ENCODE measurements around the gene PLEKHG5. TPM values are rescaled to one million over a fixed set of nuclear protein-coding genes. Genes with fewer than 3 reads are reported as not detected.
"Not testable (repeated sequence)": the region's sequence is repeated elsewhere in the genome, so short reads cannot be mapped to it uniquely, and the experiment has no call there.

PLEKHG5 gene
- total and polyA plus RNA-seq, 4 experiments from 2014 or later, result 1.7 to 11.8 (median 6.2) TPM

GRCh38 chr1:6447818-6448748, 43.4 kb downstream of the PLEKHG5 start:
- peak in 4 of 5 donors; percentile 61 to 80 (median 62) for DNase-seq
- CTCF ChIA-PET (ENCODE audit: partially characterized antibody), result interaction anchor here (0.9 to 5.7 kb wide), 9 partner anchors 9 to 38 kb away, joined by 3 to 53 read pairs (median 9); partner anchors contain the start of gene TNFRSF25
- Histone ChIP-seq H3K4me3 (ENCODE audit: low read length in 2 of 2) (peak overlapping the region in 1 of 2 donors; percentile 32), H3K27me3 (ENCODE audit: insufficient read depth, low read length) (peaks cover 11% of the 10 kb centered on the region), H3K9me3 (ENCODE audit: control insufficient read depth in 1 of 2, low read length in 2 of 2) (no peaks in the 10 kb centered on the region), H3K27ac (ENCODE audit: low read depth, low read length) (no peak overlapping the region), H3K4me1 (ENCODE audit: insufficient read depth, low read length) (peaks cover 32% of the 10 kb centered on the region), H3K36me3 (ENCODE audit: insufficient read depth, low read length) (no peaks in the 10 kb centered on the region)
- intact Hi-C loops (cut with micrococcal nuclease), result loop anchor here (1.0 kb wide), 1 partner anchor 27 kb away; no protein-coding TSS in a partner anchor
- H3K4me1 Mint-ChIP-seq, result peaks cover 13 to 32% (median 21%) of the 10 kb centered on the region in 4 donors
- peaks cover 0 to 1% (median 0%) of the 10 kb centered on the region in 8 donors for H3K9me3 Mint-ChIP-seq
- H3K36me3 Mint-ChIP-seq, result no peaks in the 10 kb centered on the region
- POLR2A ChIA-PET (ENCODE audit: partially characterized antibody), result interaction anchor here (0.8 to 18.5 kb wide), 4 partner anchors 12 to 43 kb away, joined by 3 to 390 read pairs (median 6); partner anchors contain the start of genes PLEKHG5 and TNFRSF25
- H3K4me3 Mint-ChIP-seq, result peak overlapping the region; percentile 58 to 77 (median 68)
- peaks cover 20 to 27% of the 10 kb centered on the region in 2 donors for H3K27me3 Mint-ChIP-seq
- H3K27ac Mint-ChIP-seq, result peak overlapping the region in 4 of 7 donors; percentile 2 to 66 (median 32)

- peaks cover 0 to 1% (median 0%) of the 10 kb centered on the region in 8 donors for H3K9me3 Mint-ChIP-seq
- H3K4me1 Mint-ChIP-seq, result peaks cover 13 to 31% (median 20%) of the 10 kb centered on the region in 4 donors
- H3K27ac Mint-ChIP-seq, result peak overlapping the region in 3 of 7 donors; percentile 2 to 66 (median 50)
- H3K36me3 Mint-ChIP-seq, result no peaks in the 10 kb centered on the region
- H3K27me3 Mint-ChIP-seq, result peaks cover 20 to 25% of the 10 kb centered on the region in 2 donors
- Histone ChIP-seq H3K36me3 (ENCODE audit: insufficient read depth, low read length) (no peaks in the 10 kb centered on the region), H3K9me3 (ENCODE audit: control insufficient read depth in 1 of 2, low read length in 2 of 2) (no peaks in the 10 kb centered on the region), H3K4me3 (ENCODE audit: low read length in 2 of 2) (peak overlapping the region in 1 of 2 donors; percentile 32), H3K4me1 (ENCODE audit: insufficient read depth, low read length) (peaks cover 32% of the 10 kb centered on the region), H3K27ac (ENCODE audit: low read depth, low read length) (no peak overlapping the region), H3K27me3 (ENCODE audit: insufficient read depth, low read length) (peaks cover 11% of the 10 kb centered on the region)
- peak in 1 of 5 donors; percentile 26 for DNase-seq
- H3K4me3 Mint-ChIP-seq, result peak overlapping the region; percentile 58 to 77 (median 68)
- intact Hi-C loops (cut with micrococcal nuclease), result loop anchor here (1.0 kb wide), 1 partner anchor 28 kb away; no protein-coding TSS in a partner anchor
- ChIA-PET POLR2A (ENCODE audit: partially characterized antibody) (interaction anchor here (1.2 to 18.5 kb wide), 3 partner anchors 13 to 44 kb away, joined by 3 to 390 read pairs (median 8); partner anchors contain the start of genes PLEKHG5 and TNFRSF25), CTCF (ENCODE audit: partially characterized antibody) (interaction anchor here (0.9 to 5.7 kb wide), 7 partner anchors 10 to 39 kb away, joined by 3 to 53 read pairs (median 9); partner anchors contain the start of gene TNFRSF25)
Observed at GRCh38 chr1:6447016-6447817, 44.2 kb downstream of the PLEKHG5 start.

- peak overlapping the region in 6 of 8 donors; percentile 41 to 69 (median 58) for H3K4me3 Mint-ChIP-seq
- intact Hi-C loops (cut with micrococcal nuclease), result loop anchor here (1.0 kb wide), 1 partner anchor 29 kb away; no protein-coding TSS in a partner anchor
- POLR2A ChIA-PET (ENCODE audit: partially characterized antibody), result interaction anchor here (2.0 to 18.5 kb wide), 2 partner anchors 13 to 44 kb away, joined by 8 to 390 read pairs; partner anchors contain the start of genes PLEKHG5 and TNFRSF25
- H3K27ac Mint-ChIP-seq, result no peak overlapping the region
- H3K36me3 Mint-ChIP-seq, result no peaks in the 10 kb centered on the region
- CTCF ChIA-PET (ENCODE audit: partially characterized antibody), result interaction anchor here (1.2 to 2.6 kb wide), 4 partner anchors 13 to 40 kb away, joined by 3 to 9 read pairs (median 8); partner anchors contain the start of gene TNFRSF25
- Histone ChIP-seq H3K27ac (ENCODE audit: low read depth, low read length) (no peak overlapping the region), H3K9me3 (ENCODE audit: control insufficient read depth in 1 of 2, low read length in 2 of 2) (no peaks in the 10 kb centered on the region), H3K4me3 (ENCODE audit: low read length in 2 of 2) (no peak overlapping the region), H3K27me3 (ENCODE audit: insufficient read depth, low read length) (peaks cover 11% of the 10 kb centered on the region), H3K4me1 (ENCODE audit: insufficient read depth, low read length) (peaks cover 32% of the 10 kb centered on the region), H3K36me3 (ENCODE audit: insufficient read depth, low read length) (no peaks in the 10 kb centered on the region)
- DNase-seq, result no peak
- H3K4me1 Mint-ChIP-seq, result peaks cover 13 to 31% (median 20%) of the 10 kb centered on the region in 4 donors
- H3K9me3 Mint-ChIP-seq, result peaks cover 0 to 1% (median 0%) of the 10 kb centered on the region in 8 donors
- H3K27me3 Mint-ChIP-seq, result peaks cover 20 to 25% of the 10 kb centered on the region in 2 donors
Observed at GRCh38 chr1:6446665-6447015, 44.8 kb downstream of the PLEKHG5 start.

- H3K27ac Mint-ChIP-seq; H3K4me3 ChIP-seq (ENCODE audit: low read length in 2 of 2); H3K36me3 Mint-ChIP-seq; H3K27ac ChIP-seq (ENCODE audit: low read depth, low read length); intact Hi-C loops (cut with micrococcal nuclease); H3K9me3 Mint-ChIP-seq; H3K9me3 ChIP-seq (ENCODE audit: control insufficient read depth in 1 of 2, low read length in 2 of 2); H3K36me3 ChIP-seq (ENCODE audit: insufficient read depth, low read length); DNase-seq: not testable (repeated sequence)
- POLR2A ChIA-PET (ENCODE audit: partially characterized antibody), result interaction anchor here (18.5 kb wide), 1 partner anchor 14 kb away, joined by 390 read pairs; the partner anchor contains the start of gene TNFRSF25
- Mint-ChIP-seq H3K27me3 (peaks cover 23 to 25% of the 10 kb centered on the region in 2 donors), H3K4me3 (peak overlapping the region in 3 of 8 donors; percentile 39 to 68 (median 46)), H3K4me1 (peaks cover 13 to 31% (median 20%) of the 10 kb centered on the region in 4 donors)
- H3K27me3 ChIP-seq (ENCODE audit: insufficient read depth, low read length), result peaks cover 11% of the 10 kb centered on the region
- CTCF ChIA-PET (ENCODE audit: partially characterized antibody), result interaction anchor here (0.8 to 2.0 kb wide), 6 partner anchors 8 to 30 kb away, joined by 3 to 9 read pairs (median 4); partner anchors contain the start of gene TNFRSF25
- H3K4me1 ChIP-seq (ENCODE audit: insufficient read depth, low read length), result peaks cover 34% of the 10 kb centered on the region
Observed at GRCh38 chr1:6445929-6446328, 45.5 kb downstream of the PLEKHG5 start.

GRCh38 chr1:6445062-6445763, 46.3 kb downstream of the PLEKHG5 start:
- ChIA-PET POLR2A (ENCODE audit: partially characterized antibody) (interaction anchor here (18.5 kb wide), 1 partner anchor 15 kb away, joined by 390 read pairs; the partner anchor contains the start of gene TNFRSF25), CTCF (ENCODE audit: partially characterized antibody) (interaction anchor here (0.8 to 2.0 kb wide), 7 partner anchors 9 to 30 kb away, joined by 3 to 9 read pairs (median 4); partner anchors contain the start of gene TNFRSF25)
- Mint-ChIP-seq H3K9me3 (peaks cover 0 to 1% (median 0%) of the 10 kb centered on the region in 8 donors), H3K27me3 (peaks cover 18 to 19% of the 10 kb centered on the region in 2 donors), H3K4me1 (peaks cover 13 to 24% (median 19%) of the 10 kb centered on the region in 4 donors), H3K27ac (peak overlapping the region in 2 of 7 donors; percentile 7 to 22), H3K36me3 (no peaks in the 10 kb centered on the region), H3K4me3 (peak overlapping the region in 1 of 8 donors; percentile 11)
- peak in 1 of 5 donors; percentile 47 for DNase-seq
- Histone ChIP-seq H3K27me3 (ENCODE audit: insufficient read depth, low read length) (peaks cover 11% of the 10 kb centered on the region), H3K4me1 (ENCODE audit: insufficient read depth, low read length) (peaks cover 36% of the 10 kb centered on the region), H3K36me3 (ENCODE audit: insufficient read depth, low read length) (no peaks in the 10 kb centered on the region), H3K4me3 (ENCODE audit: low read length in 2 of 2) (no peak overlapping the region), H3K9me3 (ENCODE audit: control insufficient read depth in 1 of 2, low read length in 2 of 2) (no peaks in the 10 kb centered on the region), H3K27ac (ENCODE audit: low read depth, low read length) (no peak overlapping the region)
- intact Hi-C loops (cut with micrococcal nuclease), result no loop called here

GRCh38 chr1:6444377-6444776, 47.1 kb downstream of the PLEKHG5 start:
- intact Hi-C loops (cut with micrococcal nuclease), result no loop called here
- H3K27ac Mint-ChIP-seq, result no peak overlapping the region

More at GRCh38 chr1:6444377-6444776, 47.1 kb downstream of the PLEKHG5 start:
- H3K4me3 Mint-ChIP-seq, result no peak overlapping the region
- H3K4me1 ChIP-seq (ENCODE audit: insufficient read depth, low read length), result peaks cover 36% of the 10 kb centered on the region
- H3K36me3 Mint-ChIP-seq, result no peaks in the 10 kb centered on the region
- no peak for DNase-seq
- H3K9me3 Mint-ChIP-seq, result peaks cover 0 to under 1% (median 0%) of the 10 kb centered on the region in 8 donors
- CTCF ChIA-PET (ENCODE audit: partially characterized antibody), result interaction anchor here (1.1 to 2.0 kb wide), 2 partner anchors 19 to 21 kb away, joined by 4 to 6 read pairs; partner anchors contain the start of gene TNFRSF25
- H3K27me3 Mint-ChIP-seq, result peaks cover 14 to 15% of the 10 kb centered on the region in 2 donors
- peaks cover 9 to 22% (median 15%) of the 10 kb centered on the region in 4 donors for H3K4me1 Mint-ChIP-seq
- no peak overlapping the region for H3K27ac ChIP-seq (ENCODE audit: low read depth, low read length)
- no peaks in the 10 kb centered on the region for H3K9me3 ChIP-seq (ENCODE audit: control insufficient read depth in 1 of 2, low read length in 2 of 2)
- POLR2A ChIA-PET (ENCODE audit: partially characterized antibody), result interaction anchor here (18.5 kb wide), 1 partner anchor 16 kb away, joined by 390 read pairs; the partner anchor contains the start of gene TNFRSF25
- H3K4me3 ChIP-seq (ENCODE audit: low read length in 2 of 2), result no peak overlapping the region
- no peaks in the 10 kb centered on the region for H3K36me3 ChIP-seq (ENCODE audit: insufficient read depth, low read length)
- peaks cover 11% of the 10 kb centered on the region for H3K27me3 ChIP-seq (ENCODE audit: insufficient read depth, low read length)

Data from CD4-positive, alpha-beta memory T cell (primary cell).